Upper lobe of left lung (tissue), 6 donors: ENCODE measurements around the gene TCF7. TPM values are rescaled to one million over a fixed set of nuclear protein-coding genes. Genes with fewer than 3 reads are reported as not detected.
A peak's percentile ranks its signal among the peaks of the same experiment; 100 is the strongest.

Experiments
- ATAC-seq, 2 donors: fragments of 200-7000 bp; cut with Tn5 transposase; one replicate each; pipeline ENCODE4 v1.9.1; 2022; ENCODE audit warnings: mild to moderate bottlenecking in 2 of 2, moderate library complexity in 2 of 2; ENCODE audit not compliant: low FRiP score in 2 of 2
- DNase-seq, 2 donors: peaks; one replicate each; pipeline ENCODE4 v3.0.0-alpha.2; 2019 to 2020
- H3K27ac ChIP-seq, 4 donors: fragments of 200-600 bp; sonication (generic); one replicate each; pipeline ENCODE4 v1.5.1; 2016 to 2019
- H3K27me3 ChIP-seq, 4 donors: fragments of 200-600 bp; sonication (generic); one replicate each; pipeline ENCODE4 v1.5.1; 2017 to 2019
- H3K36me3 ChIP-seq, 4 donors: fragments of 200-600 bp; sonication (generic); one replicate each; pipeline ENCODE4 v1.5.1; 2016 to 2019
- H3K4me1 ChIP-seq, 4 donors: fragments of 200-600 bp; sonication (generic); one replicate each; pipeline ENCODE4 v1.5.1; 2018 to 2019
- H3K4me3 ChIP-seq, 4 donors: fragments of 200-600 bp; sonication (generic); one replicate each; pipeline ENCODE4 v1.5.1; 2017 to 2019; ENCODE audit warnings: mild to moderate bottlenecking in 2 of 4, moderate library complexity in 1 of 4
- H3K9me3 ChIP-seq, 4 donors: fragments of 200-600 bp; sonication (generic); one replicate each; pipeline ENCODE4 v1.5.1; 2018 to 2019
- CTCF ChIP-seq, 6 experiments: fragments of 450-650 bp in 4 of 6; fragments of 200-600 bp in 2 of 6; sonication (generic) in 2 of 6; IDR thresholded peaks; one replicate each; pipeline ENCODE4 v1.5.1; 2016 to 2019; ENCODE audit warnings: antibody characterized with exemption in 6 of 6
- EP300 ChIP-seq, 4 donors: sonication (generic); formaldehyde crosslinking; IDR thresholded peaks; one replicate each; pipeline ENCODE4 v1.5.1; 2017; ENCODE audit warnings: antibody characterized with exemption in 4 of 4, control low read depth in 2 of 4
- POLR2A ChIP-seq, 4 donors: fragments of 450-650 bp; IDR thresholded peaks; one replicate each; pipeline ENCODE4 v1.5.1; 2016 to 2017; ENCODE audit warnings: antibody characterized with exemption in 4 of 4, mild to moderate bottlenecking in 2 of 4
- POLR2AphosphoS5 ChIP-seq, 2 donors: sonication (generic); formaldehyde crosslinking; IDR thresholded peaks; one replicate each; pipeline ENCODE4 v1.5.1; 2017; ENCODE audit warnings: antibody characterized with exemption in 2 of 2
- WGBS, 2 donors: methylation state at CpG; one replicate each; pipeline ENCODE4 v1.1.5; 2017 to 2018; 5-methylcytosine and 5-hydroxymethylcytosine counted together
- total RNA-seq, 6 donors: library from RNA; depleted of rRNA in 4 of 6; stranded (reverse); fragments of >200 nt in 4 of 6; gene quantifications; one replicate each; pipeline versions ENCODE4 v1.1.0 to v1.2.1, GENCODE V29; 2016 to 2021
- donor health status: DM: no; HTN: no; CAD: no; lungs with moderate emphysema.
- donor health status: DM: no; HTN: yes; CAD: no; lungs with severe emphysema.

TCF7 gene
- total RNA-seq, 6 donors from 2014 or later: 3.5 to 7.4 (median 5.8) TPM

- no peak overlapping the region for H3K4me3 ChIP-seq
- no peaks in the 10 kb centered on the region for H3K27me3 ChIP-seq
- H3K4me1 ChIP-seq: peaks cover 47 to 90% (median 65%) of the 10 kb centered on the region in 4 donors
- peaks cover 0 to 16% (median 3%) of the 10 kb centered on the region in 4 donors for H3K36me3 ChIP-seq
- peak overlapping the region in 3 of 4 donors; percentile 36 to 74 (median 74) for H3K27ac ChIP-seq
- DNase-seq: no peak
- no peak for ATAC-seq
- 74 to 84% methylated on average over 18 of the region's 18 CpGs for WGBS, 2 donors
- TF ChIP-seq CTCF (IDR thresholded peaks at IDR 0.05): no peak
- no peak for TF ChIP-seq POLR2AphosphoS5 (IDR thresholded peaks at IDR 0.05)
- no peak for TF ChIP-seq POLR2A (IDR thresholded peaks at IDR 0.05)
- no peak for TF ChIP-seq EP300 (IDR thresholded peaks at IDR 0.05)
- H3K9me3 ChIP-seq: no peaks in the 10 kb centered on the region
Measured at GRCh38 chr5:134127988-134128647, 13.6 kb downstream of the TCF7 start.

GRCh38 chr5:134128648-134128995 lies 14.1 kb downstream of the TCF7 start:
- Histone ChIP-seq H3K27me3 (no peaks in the 10 kb centered on the region), H3K36me3 (peaks cover 0 to 17% (median 3%) of the 10 kb centered on the region in 4 donors), H3K4me3 (no peak overlapping the region), H3K4me1 (peaks cover 47 to 90% (median 65%) of the 10 kb centered on the region in 4 donors), H3K27ac (peak overlapping the region in 3 of 4 donors; percentile 36 to 74 (median 74)), H3K9me3 (no peaks in the 10 kb centered on the region)
- 70 to 81% methylated on average over 2 to 5 of the region's 5 CpGs for WGBS, 2 donors
- no peak for ATAC-seq
- TF ChIP-seq POLR2AphosphoS5 (IDR thresholded peaks at IDR 0.05) (no peak), POLR2A (IDR thresholded peaks at IDR 0.05) (no peak), EP300 (IDR thresholded peaks at IDR 0.05) (no peak), CTCF (IDR thresholded peaks at IDR 0.05) (no peak)
- DNase-seq: no peak

GRCh38 chr5:134129411-134130238 lies 15.1 kb downstream of the TCF7 start:
- Histone ChIP-seq H3K27me3 (no peaks in the 10 kb centered on the region), H3K4me1 (peaks cover 41 to 81% (median 62%) of the 10 kb centered on the region in 4 donors), H3K27ac (peak overlapping the region; percentile 29 to 74 (median 55)), H3K9me3 (no peaks in the 10 kb centered on the region), H3K36me3 (peaks cover 0 to 25% (median 8%) of the 10 kb centered on the region in 4 donors), H3K4me3 (no peak overlapping the region)
- ATAC-seq (no peak), DNase-seq (peak in 1 of 2 donors; percentile 72)
- WGBS, 2 donors: 66 to 76% methylated on average over 9 to 25 of the region's 25 CpGs
- TF ChIP-seq POLR2A (IDR thresholded peaks at IDR 0.05) (no peak), POLR2AphosphoS5 (IDR thresholded peaks at IDR 0.05) (no peak), CTCF (IDR thresholded peaks at IDR 0.05) (no peak), EP300 (IDR thresholded peaks at IDR 0.05) (no peak)

- Histone ChIP-seq H3K9me3 (no peaks in the 10 kb centered on the region), H3K27ac (peak overlapping the region in 3 of 4 donors; percentile 4 to 74 (median 74)), H3K4me1 (peaks cover 37 to 74% (median 56%) of the 10 kb centered on the region in 4 donors), H3K36me3 (peaks cover 0 to 32% (median 11%) of the 10 kb centered on the region in 4 donors), H3K4me3 (no peak overlapping the region), H3K27me3 (no peaks in the 10 kb centered on the region)
- ATAC-seq: no peak
- TF ChIP-seq CTCF (IDR thresholded peaks at IDR 0.05) (no peak), EP300 (IDR thresholded peaks at IDR 0.05) (no peak), POLR2AphosphoS5 (IDR thresholded peaks at IDR 0.05) (no peak), POLR2A (IDR thresholded peaks at IDR 0.05) (no peak)
- DNase-seq: no peak
- 83 to 96% methylated on average over 2 to 8 of the region's 8 CpGs for WGBS, 2 donors
Measured at GRCh38 chr5:134130239-134130945, 15.9 kb downstream of the TCF7 start.
